Activated effector memory CD4-positive, alpha-beta T cell treated with Interleukin-2 at 50 U/mL for 16 hours (primary cell): ENCODE data around the gene ANKRD40.

Experiments
- DNase-seq: peaks from one replicate; pipeline ENCODE4 v3.0.0-alpha.2; 2020

The ANKRD40 gene

GRCh38 chr17:50645748-50646682 is 61.7 kb downstream of the ANKRD40 start:
- DNase-seq: no peak
